ENCODE results near the gene TNIK.

TNIK gene

GRCh38 chr3:171185959-171186358, 274.2 kb downstream of the TNIK start:
- Mint-ChIP-seq H3K9me3 (no peaks in the 10 kb centered on the region), H3K27me3 (ENCODE audit: low read depth, poor library complexity) (no peaks in the 10 kb centered on the region), H3K4me3 (no peak overlapping the region), H3K27ac (no peak overlapping the region), H3K4me1 (peaks cover 22% of the 10 kb centered on the region), H3K36me3 (ENCODE audit: low read depth) (peaks cover 7% of the 10 kb centered on the region)
- no peak for DNase-seq
- no peak for TF ChIP-seq CTCF (IDR thresholded peaks at IDR 0.05)

- H3K4me3 Mint-ChIP-seq, result no peak overlapping the region
- H3K4me1 Mint-ChIP-seq, result peaks cover 22% of the 10 kb centered on the region
- H3K27ac Mint-ChIP-seq, result no peak overlapping the region
- H3K36me3 Mint-ChIP-seq (ENCODE audit: low read depth), result peaks cover 7% of the 10 kb centered on the region
- H3K27me3 Mint-ChIP-seq (ENCODE audit: low read depth, poor library complexity), result no peaks in the 10 kb centered on the region
- no peaks in the 10 kb centered on the region for H3K9me3 Mint-ChIP-seq
- DNase-seq, result no peak
- TF ChIP-seq CTCF (IDR thresholded peaks at IDR 0.05), result no peak
These were observed 275.8 kb downstream of the TNIK start for GRCh38 chr3:171184372-171184771.

DNA sequence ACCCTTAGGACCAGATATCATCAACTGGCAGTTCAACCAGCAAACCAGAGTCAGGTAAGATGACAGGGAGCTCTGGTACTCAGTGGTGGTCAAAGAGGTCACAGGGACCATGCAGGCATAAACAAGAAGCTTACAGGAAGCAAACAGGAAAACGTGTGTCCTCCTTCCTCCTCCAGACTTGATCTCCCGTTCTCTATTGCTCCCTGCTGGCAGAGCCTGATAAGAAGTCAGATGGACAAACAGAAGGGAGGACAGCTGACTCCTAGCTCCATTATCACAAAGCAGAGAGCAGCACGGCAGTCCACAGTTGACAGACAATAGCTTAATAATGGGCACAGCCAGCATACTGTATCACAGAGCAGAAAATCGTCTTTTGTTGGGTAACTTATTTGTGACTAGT, 277.2 kb downstream of the TNIK start:
- Mint-ChIP-seq H3K9me3 (no peaks in the 10 kb centered on the region), H3K4me1 (peaks cover 22% of the 10 kb centered on the region), H3K27ac (no peak overlapping the region), H3K36me3 (ENCODE audit: low read depth) (peaks cover 7% of the 10 kb centered on the region), H3K27me3 (ENCODE audit: low read depth, poor library complexity) (no peaks in the 10 kb centered on the region), H3K4me3 (no peak overlapping the region)
- no peak for TF ChIP-seq CTCF (IDR thresholded peaks at IDR 0.05)
- no peak for DNase-seq

- peaks cover 22% of the 10 kb centered on the region for H3K4me1 Mint-ChIP-seq
- peaks cover 7% of the 10 kb centered on the region for H3K36me3 Mint-ChIP-seq (ENCODE audit: low read depth)
- no peaks in the 10 kb centered on the region for H3K9me3 Mint-ChIP-seq
- H3K4me3 Mint-ChIP-seq, result no peak overlapping the region
- H3K27me3 Mint-ChIP-seq (ENCODE audit: low read depth, poor library complexity), result no peaks in the 10 kb centered on the region
- no peak overlapping the region for H3K27ac Mint-ChIP-seq
- no peak for DNase-seq
- no peak for TF ChIP-seq CTCF (IDR thresholded peaks at IDR 0.05)
These were observed 278.1 kb downstream of the TNIK start for GRCh38 chr3:171181907-171182690.

DNA sequence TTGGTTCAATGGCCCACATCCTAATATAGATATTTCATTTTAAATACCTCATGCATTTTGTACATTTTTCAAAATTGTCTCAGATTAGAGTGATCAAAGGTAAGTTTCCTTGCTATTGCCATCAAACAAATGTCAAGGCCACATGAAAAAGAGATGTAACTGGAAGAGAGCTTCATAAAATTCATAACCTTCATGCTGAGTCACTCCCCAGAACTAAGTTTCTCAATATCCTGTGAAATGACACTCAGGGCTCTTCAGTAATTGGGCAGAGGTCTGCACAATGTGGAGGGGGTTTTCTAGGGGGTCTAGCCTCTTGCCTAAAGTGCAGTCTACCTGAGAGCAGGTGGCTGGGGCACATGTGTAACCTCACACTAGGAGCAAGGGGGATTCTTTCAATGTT, 281.5 kb downstream of the TNIK start:
- Mint-ChIP-seq H3K4me3 (no peak overlapping the region), H3K9me3 (no peaks in the 10 kb centered on the region), H3K36me3 (ENCODE audit: low read depth) (peaks cover 7% of the 10 kb centered on the region), H3K27me3 (ENCODE audit: low read depth, poor library complexity) (peaks cover 2% of the 10 kb centered on the region), H3K27ac (no peak overlapping the region), H3K4me1 (peaks cover 25% of the 10 kb centered on the region)
- no peak for DNase-seq
- no peak for TF ChIP-seq CTCF (IDR thresholded peaks at IDR 0.05)

GRCh38 chr3:171177553-171177952, 282.7 kb downstream of the TNIK start:
- Mint-ChIP-seq H3K27ac (no peak overlapping the region), H3K27me3 (ENCODE audit: low read depth, poor library complexity) (peaks cover 2% of the 10 kb centered on the region), H3K4me3 (no peak overlapping the region), H3K36me3 (ENCODE audit: low read depth) (peaks cover 3% of the 10 kb centered on the region), H3K9me3 (no peaks in the 10 kb centered on the region), H3K4me1 (peaks cover 27% of the 10 kb centered on the region)
- TF ChIP-seq CTCF (IDR thresholded peaks at IDR 0.05), result no peak
- no peak for DNase-seq
